Measurements from ENCODE around the gene OR2A2. TPM values are rescaled to one million over a fixed set of nuclear protein-coding genes. Genes with fewer than 3 reads are reported as not detected.
A peak's percentile ranks its signal among the peaks of the same experiment; 100 is the strongest.
"Not testable (repeated sequence)": the region's sequence is repeated elsewhere in the genome, so short reads cannot be mapped to it uniquely, and the experiment has no call there.

The OR2A2 gene
- total RNA-seq, 1 donor from 2014 or later: not detected

- no peak for ATAC-seq (ENCODE audit: low read depth)
- no peak for DNase-seq
- Mint-ChIP-seq H3K36me3 (ENCODE audit: low read depth) (no peaks in the 10 kb centered on the region), H3K9me3 (no peaks in the 10 kb centered on the region), H3K27ac (no peak overlapping the region), H3K4me3 (no peak overlapping the region), H3K4me1 (no peaks in the 10 kb centered on the region), H3K27me3 (no peaks in the 10 kb centered on the region)
- CTCF ChIA-PET: no interaction called here
- no peak for TF ChIP-seq CTCF (IDR thresholded peaks at IDR 0.05)
- intact Hi-C loops (cut with micrococcal nuclease): no loop called here
- POLR2A ChIA-PET: no interaction called here
Measured at GRCh38 chr7:144118341-144118740, 9.0 kb downstream of the OR2A2 start.

GRCh38 chr7:144122876-144123275 is 13.5 kb downstream of the OR2A2 start, which contains the start of gene OR2A14:
Gene OR2A14, plus strand, starts transcription at chr7:144123176. Its CDS starts 5,937 bp downstream, at chr7:144129113.
- H3K36me3 Mint-ChIP-seq (ENCODE audit: low read depth): no peaks in the 10 kb centered on the region

GRCh38 chr7:144127714-144128334 is 18.4 kb downstream of the OR2A2 start:
- intact Hi-C loops (cut with micrococcal nuclease): loop anchor here (1.0 kb wide), 3 partner anchors 227 to 712 kb away; no protein-coding TSS in a partner anchor
- ChIA-PET POLR2A (interaction anchor here (1.1 kb wide), 1 partner anchor 226 kb away, joined by 3 read pairs; the partner anchor contains the start of gene TCAF1), CTCF (interaction anchor here (0.6 to 1.5 kb wide), 16 partner anchors 9 to 889 kb away, joined by 3 to 7 read pairs (median 4); partner anchors contain the start of gene TCAF1)
- peak; percentile 75 for DNase-seq
- Mint-ChIP-seq H3K36me3 (ENCODE audit: low read depth) (no peaks in the 10 kb centered on the region), H3K9me3 (no peaks in the 10 kb centered on the region), H3K27me3 (no peaks in the 10 kb centered on the region), H3K27ac (no peak overlapping the region), H3K4me1 (no peaks in the 10 kb centered on the region), H3K4me3 (no peak overlapping the region)
- ATAC-seq (ENCODE audit: low read depth): peak; percentile 100
- TF ChIP-seq CTCF (IDR thresholded peaks at IDR 0.05): peak; percentile 84

More at GRCh38 chr7:144122876-144123275, 13.5 kb downstream of the OR2A2 start, which contains the start of gene OR2A14:
- POLR2A ChIA-PET: no interaction called here
- Mint-ChIP-seq H3K4me3 (no peak within 1 kb of the TSS), H3K9me3 (no peaks in the 10 kb centered on the region), H3K27ac (no peak within 1 kb of the TSS), H3K4me1 (no peaks in the 10 kb centered on the region), H3K27me3 (no peaks in the 10 kb centered on the region)
- CTCF ChIA-PET: no interaction called here
- DNase-seq: no peak
- no peak for ATAC-seq (ENCODE audit: low read depth)
- intact Hi-C loops (cut with micrococcal nuclease): no loop called here
- no peak for TF ChIP-seq CTCF (IDR thresholded peaks at IDR 0.05)

GRCh38 chr7:144129601-144130000 is 20.2 kb downstream of the OR2A2 start:
- DNase-seq; H3K27ac Mint-ChIP-seq; H3K4me1 Mint-ChIP-seq; ATAC-seq (ENCODE audit: low read depth); intact Hi-C loops (cut with micrococcal nuclease); H3K27me3 Mint-ChIP-seq; POLR2A ChIA-PET; H3K36me3 Mint-ChIP-seq (ENCODE audit: low read depth); H3K9me3 Mint-ChIP-seq; CTCF ChIA-PET; H3K4me3 Mint-ChIP-seq: not testable (repeated sequence)

GRCh38 chr7:144130730-144131129 is 21.3 kb downstream of the OR2A2 start:
- Mint-ChIP-seq H3K27me3 (no peaks in the 10 kb centered on the region), H3K4me1 (no peaks in the 10 kb centered on the region), H3K4me3 (no peak overlapping the region), H3K36me3 (ENCODE audit: low read depth) (no peaks in the 10 kb centered on the region), H3K27ac (no peak overlapping the region), H3K9me3 (no peaks in the 10 kb centered on the region)
- intact Hi-C loops (cut with micrococcal nuclease): no loop called here
- no peak for TF ChIP-seq CTCF (IDR thresholded peaks at IDR 0.05)
- ATAC-seq (ENCODE audit: low read depth): no peak
- DNase-seq: no peak
- CTCF ChIA-PET: no interaction called here
- POLR2A ChIA-PET: no interaction called here

All from activated B cell treated with CpG ODN at 0.5 μM for 24 hours (primary cell).